HCT116 (cell line): Measurements from ENCODE around the gene STING1.

Experiments used
- ATF3 ChIP-seq: IDR thresholded peaks from 2 replicates; pipeline ENCODE4 v1.6.1; 2012
- ELF1 ChIP-seq: IDR thresholded peaks from 2 replicates; pipeline ENCODE4 v1.6.1; 2012; ENCODE audit warnings: low read depth, borderline replicate concordance
- JUND ChIP-seq: IDR thresholded peaks from 2 replicates; pipeline ENCODE4 v1.6.1; 2012
- POLR2AphosphoS5 ChIP-seq: IDR thresholded peaks from 2 replicates; pipeline ENCODE4 v1.6.1; 2011; ENCODE audit warnings: mild to moderate bottlenecking, low read depth, low read length, moderate library complexity
- RAD21 ChIP-seq: IDR thresholded peaks from 2 replicates; pipeline ENCODE4 v1.6.1; 2012; ENCODE audit warnings: low read depth, mild to moderate bottlenecking
- REST ChIP-seq: IDR thresholded peaks from 2 replicates; pipeline ENCODE4 v1.6.1; 2012; ENCODE audit warnings: low read depth
- SIN3A ChIP-seq: IDR thresholded peaks from 2 replicates; pipeline ENCODE4 v1.6.1; 2012; ENCODE audit warnings: low read depth
- ZNF274 ChIP-seq: fragments of 200-500 bp; sonication (Bioruptor generic); IDR thresholded peaks from 2 replicates; pipeline ENCODE4 v1.6.1; 2014; ENCODE audit warnings: mild to moderate bottlenecking, low read depth, low read length, inconsistent platforms
- TF ChIP-seq, protein P1 (sequence below), 3 experiments: fragments of 200-600 bp in 1 of 3; sonication (generic) in 1 of 3; IDR thresholded peaks in 2 of 3; conservative IDR thresholded peaks in 1 of 3; 2 replicates each; pipeline ENCODE4 v1.5.1; 2012 to 2017; ENCODE audit warnings: low read depth in 2 of 3, low read length in 2 of 3, antibody characterized with exemption in 1 of 3, borderline replicate concordance in 1 of 3, control low read depth in 1 of 3, mild to moderate bottlenecking in 1 of 3, mixed read lengths in 1 of 3, mixed run types in 1 of 3, moderate library complexity in 1 of 3; ENCODE audit not compliant: insufficient read depth in 1 of 3

GRCh38 chr5:139443831-139444453 lies 38.6 kb downstream of the STING1 start:
- TF ChIP-seq POLR2AphosphoS5 (no peak), REST (no peak), SIN3A (no peak), RAD21 (no peak), ATF3 (no peak), JUND (no peak), ZNF274 (no peak), ELF1 (no peak)
- TF ChIP-seq, protein P1, sequence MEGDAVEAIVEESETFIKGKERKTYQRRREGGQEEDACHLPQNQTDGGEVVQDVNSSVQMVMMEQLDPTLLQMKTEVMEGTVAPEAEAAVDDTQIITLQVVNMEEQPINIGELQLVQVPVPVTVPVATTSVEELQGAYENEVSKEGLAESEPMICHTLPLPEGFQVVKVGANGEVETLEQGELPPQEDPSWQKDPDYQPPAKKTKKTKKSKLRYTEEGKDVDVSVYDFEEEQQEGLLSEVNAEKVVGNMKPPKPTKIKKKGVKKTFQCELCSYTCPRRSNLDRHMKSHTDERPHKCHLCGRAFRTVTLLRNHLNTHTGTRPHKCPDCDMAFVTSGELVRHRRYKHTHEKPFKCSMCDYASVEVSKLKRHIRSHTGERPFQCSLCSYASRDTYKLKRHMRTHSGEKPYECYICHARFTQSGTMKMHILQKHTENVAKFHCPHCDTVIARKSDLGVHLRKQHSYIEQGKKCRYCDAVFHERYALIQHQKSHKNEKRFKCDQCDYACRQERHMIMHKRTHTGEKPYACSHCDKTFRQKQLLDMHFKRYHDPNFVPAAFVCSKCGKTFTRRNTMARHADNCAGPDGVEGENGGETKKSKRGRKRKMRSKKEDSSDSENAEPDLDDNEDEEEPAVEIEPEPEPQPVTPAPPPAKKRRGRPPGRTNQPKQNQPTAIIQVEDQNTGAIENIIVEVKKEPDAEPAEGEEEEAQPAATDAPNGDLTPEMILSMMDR (IDR thresholded peaks at IDR 0.05 in 2 of 3, conservative IDR thresholded peaks at IDR 0.05 in 1 of 3; ENCODE audit: borderline replicate concordance in 1 of 3, insufficient read depth in 1 of 3, low read depth in 2 of 3, low read length in 2 of 3), result no peak
